GM12878 (cell line): Measurements from ENCODE around the gene TKT. TPM values are rescaled to one million over a fixed set of nuclear protein-coding genes. Genes with fewer than 3 reads are reported as not detected.
"Not testable (repeated sequence)": the region's sequence is repeated elsewhere in the genome, so short reads cannot be mapped to it uniquely, and the experiment has no call there.

Experiments used
- ATAC-seq: fragments of 200-7000 bp; cut with Tn5 transposase; 3 replicates; pipeline ENCODE4 v1.9.1; 2020; ENCODE audit warnings: mild to moderate bottlenecking, moderate library complexity
- BruUV-seq: library from RNA; stranded (reverse); fragments of 400-500 nt; replicated peaks from 2 replicates; lab custom pipeline; 2021; lab: Mats Ljungman, UMichigan
- CTCF ChIA-PET: fragments of 300-600 bp; sonication (Branson Sonifier 250); formaldehyde crosslinking; extraction: SDS; loops from one replicate; lab custom pipeline; 2021; ENCODE audit warnings: inconsistent platforms; lab: Yijun Ruan, JAX
- POLR2A ChIA-PET: fragments of 350-600 bp; formaldehyde crosslinking; extraction: SDS; loops from one replicate; lab custom pipeline; 2021; ENCODE audit warnings: inconsistent platforms; lab: Charles Lee
- RAD21 ChIA-PET: fragments of 300-600 bp; sonication (Branson Sonifier 250); formaldehyde crosslinking; loops from one replicate; lab custom pipeline; 2023; ENCODE audit warnings: antibody characterized with exemption; ENCODE audit not compliant: unreplicated experiment; lab: Charles Lee
- SMC1A ChIA-PET: fragments of 300-600 bp; sonication (Branson Sonifier 250); formaldehyde crosslinking; loops from one replicate; lab custom pipeline; 2023; ENCODE audit not compliant: unreplicated experiment, uncharacterized antibody; lab: Charles Lee
- DNase-seq: peaks from one replicate; pipeline ENCODE4 v3.0.0-alpha.2; 2011; ENCODE audit warnings: low read depth, low spot score
- FAIRE-seq: peaks from 3 replicates; lab custom pipeline; 2011; peaks lifted over from hg19 to GRCh38; lab: Jason Lieb, UNC
- H2AFZ ChIP-seq: 2 replicates; pipeline ENCODE4 v1.6.0; 2011; ENCODE audit warnings: low read depth, low read length, control low read depth; ENCODE audit not compliant: control insufficient read depth
- H3K27ac ChIP-seq: 2 replicates; pipeline ENCODE4 v1.5.1; 2011; ENCODE audit warnings: control low read depth; ENCODE audit not compliant: control insufficient read depth, insufficient read depth
- H3K27me3 ChIP-seq, 2 experiments: replicated peaks in 1 of 2; 2 replicates each; pipeline versions ENCODE4 v1.6.0 to v1.6.1; 2011; ENCODE audit warnings: low read length in 1 of 2; ENCODE audit not compliant: control insufficient read depth in 2 of 2, insufficient read depth in 2 of 2
- H3K36me3 ChIP-seq, 2 experiments: 2 replicates each; pipeline ENCODE4 v1.5.1; 2011; ENCODE audit warnings: low read length in 1 of 2; ENCODE audit not compliant: control insufficient read depth in 2 of 2, insufficient read depth in 2 of 2
- H3K4me1 ChIP-seq: 2 replicates; pipeline ENCODE4 v1.6.1; 2011; ENCODE audit warnings: mild to moderate bottlenecking, low read length, moderate library complexity, mixed read lengths; ENCODE audit not compliant: control insufficient read depth, insufficient read depth
- H3K4me2 ChIP-seq: 2 replicates; pipeline ENCODE4 v1.6.0; 2011; ENCODE audit warnings: control low read depth; ENCODE audit not compliant: control insufficient read depth, insufficient read depth
- H3K4me3 ChIP-seq: fragments of 200-600 bp; sonication (generic); 2 replicates; pipeline ENCODE4 v1.5.1; 2016
- H3K79me2 ChIP-seq: 2 replicates; pipeline ENCODE4 v1.6.0; 2011; ENCODE audit warnings: low read length; ENCODE audit not compliant: control insufficient read depth, insufficient read depth
- H3K9ac ChIP-seq: 2 replicates; pipeline ENCODE4 v1.8.0; 2011; ENCODE audit warnings: low read length, control low read depth, mixed read lengths; ENCODE audit not compliant: control insufficient read depth, insufficient read depth
- H3K9me3 ChIP-seq: replicated peaks from 3 replicates; pipeline ENCODE4 v1.5.1; 2011; ENCODE audit warnings: mild to moderate bottlenecking, low read length; ENCODE audit not compliant: control insufficient read depth, insufficient read depth
- H4K20me1 ChIP-seq: 2 replicates; pipeline ENCODE4 v1.6.0; 2011; ENCODE audit not compliant: control insufficient read depth, insufficient read depth
- CTCF ChIP-seq, 3 experiments: IDR thresholded peaks in 2 of 3; conservative IDR thresholded peaks in 1 of 3; 2 replicates each; pipeline ENCODE4 v1.5.1; 2011; ENCODE audit warnings: low read depth in 3 of 3, low read length in 3 of 3, mild to moderate bottlenecking in 3 of 3, control low read depth in 2 of 3, moderate library complexity in 2 of 3, inconsistent platforms in 1 of 3, mixed read lengths in 1 of 3; ENCODE audit not compliant: control insufficient read depth in 2 of 3, insufficient read depth in 1 of 3; ENCODE audit errors: extremely low read depth in 1 of 3
- E2F4 ChIP-seq: IDR thresholded peaks from 2 replicates; pipeline ENCODE4 v1.6.1; 2012; ENCODE audit warnings: low read depth, low read length, improper control_type of control experiment
- HDGF ChIP-seq: fragments of 450-650 bp; IDR thresholded peaks from 2 replicates; pipeline ENCODE4 v1.6.1; 2016; ENCODE audit warnings: antibody characterized with exemption
- RAD21 ChIP-seq: IDR thresholded peaks from 2 replicates; pipeline ENCODE4 v1.6.1; 2011; ENCODE audit warnings: mild to moderate bottlenecking, low read depth, low read length, moderate library complexity; ENCODE audit not compliant: insufficient read depth
- RAD51 ChIP-seq: fragments of 450-650 bp; IDR thresholded peaks from 2 replicates; pipeline ENCODE4 v1.6.1; 2016; ENCODE audit warnings: moderate library complexity, mild to moderate bottlenecking, inconsistent platforms
- SMC3 ChIP-seq: IDR thresholded peaks from 2 replicates; pipeline ENCODE4 v1.6.1; 2011; ENCODE audit warnings: low read length, improper control_type of control experiment, borderline replicate concordance
- WGBS: methylation state at CpG from one replicate; pipeline ENCODE4 v1.1.6; 2016; ENCODE audit warnings: low lambda C conversion rate; ENCODE audit not compliant: insufficient replicate concordance, insufficient coverage; ENCODE audit errors: missing lambda C conversion rate; 5-methylcytosine and 5-hydroxymethylcytosine counted together
- in situ Hi-C: fragments of 300-500 bp; cut with MboI; formaldehyde crosslinking; loops from 9 replicates; pipeline ENCODE4 v1.14.3; 2018; ENCODE audit warnings: mixed read lengths
- intact Hi-C: fragments of 100-400 bp; cut with micrococcal nuclease; formaldehyde crosslinking; loops from one replicate; pipeline ENCODE4 v1.14.2; 2022; ENCODE audit not compliant: unreplicated experiment
- polyA plus RNA-seq, 11 experiments: library from polyadenylated mRNA; depleted of rRNA in 4 of 11; unstranded in 6 of 11; stranded (reverse) in 5 of 11; fragments of >200 nt; fragmentation: Nextera tagmentation in 4 of 11; fragmentation: Illumina TruSeq in 1 of 11; extraction: Ambion mirVana in 4 of 11; extraction: Trizol in 1 of 11; gene quantifications; 1 replicate in 1 of 11; 2 replicates in 10 of 11; pipeline versions ENCODE4 v1.2.1 to v1.2.3, GENCODE V29; 2011 to 2016; ENCODE audit warnings: inconsistent platforms in 2 of 11, missing spikeins in 2 of 11, low read depth in 1 of 11
- total RNA-seq, 4 experiments: library from RNA; depleted of rRNA in 3 of 4; stranded (reverse); fragments of >200 nt in 3 of 4; fragmentation: Illumina TruSeq in 1 of 4; extraction: Trizol in 1 of 4; gene quantifications; 2 replicates each; pipeline versions ENCODE4 v1.2.1 to v1.2.3, GENCODE V29; 2013 to 2021

TKT gene
- total and polyA plus RNA-seq, 10 of the 15 experiments (the other 5 are each of a cell fraction or from before 2014, with no cell fraction given) = 56.4 to 385 (median 143) TPM

DNA sequence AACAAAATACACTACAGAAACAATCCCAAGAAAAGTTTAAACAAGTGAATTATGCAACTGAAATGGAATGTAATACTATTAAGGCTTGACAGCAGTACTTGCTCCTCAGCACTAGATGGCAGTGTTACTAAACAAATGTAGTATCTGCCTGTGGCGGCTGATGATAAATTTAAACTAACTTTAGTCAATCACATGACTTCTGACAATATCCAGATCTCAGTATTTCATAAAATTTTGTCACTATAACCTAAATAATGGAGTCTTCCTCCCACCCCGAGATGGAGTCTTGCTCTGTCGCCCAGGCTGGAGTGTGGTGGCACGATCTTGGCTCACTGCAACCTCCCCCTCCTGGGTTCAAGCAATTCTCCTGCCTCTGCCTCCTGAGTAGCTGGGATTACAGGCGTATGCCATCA is 43.8 kb upstream of the TKT start:
- CTCF ChIA-PET = interaction anchor here (0.9 to 1.9 kb wide), 15 partner anchors 8 to 188 kb away, joined by 3 to 14 read pairs (median 4); no protein-coding TSS in a partner anchor
- in situ Hi-C loops, DNase-seq: not testable (repeated sequence)
- TF ChIP-seq HDGF (peak; percentile 42; the same call in 1 of the 2 replicates), RAD51 (peak; percentile 71; the same call in 1 of the 2 replicates), E2F4 (peak; percentile 59), CTCF (IDR thresholded peaks at IDR 0.05 in 2 of 3, conservative IDR thresholded peaks at IDR 0.05 in 1 of 3; ENCODE audit: control insufficient read depth in 2 of 3, extremely low read depth in 1 of 3, insufficient read depth in 1 of 3, low read depth in 3 of 3, low read length in 3 of 3) (peak; percentile 68 to 82 (median 78)), RAD21 (peak; percentile 74), SMC3 (peak; percentile 69; the same call in 1 of the 2 replicates)
- TF ChIP-seq, all 136 proteins: peak for 6; not testable (repeated sequence) for 130
- H3K4me1 ChIP-seq, H2AFZ ChIP-seq, H3K9ac ChIP-seq, H3K9me3 ChIP-seq, H3K4me3 ChIP-seq, H3K4me2 ChIP-seq, BruUV-seq, H3K79me2 ChIP-seq, H3K27ac ChIP-seq, H3K27me3 ChIP-seq, POLR2A ChIA-PET, H4K20me1 ChIP-seq: not testable (repeated sequence)
- WGBS = 60% methylated on average over 5 of the region's 5 CpGs
- peaks cover 4 to 23% of the 10 kb centered on the region in 2 experiments for H3K36me3 ChIP-seq
- intact Hi-C loops = loop anchor here (1.0 to 10.0 kb wide), 3 partner anchors 187 to 410 kb away; no protein-coding TSS in a partner anchor
- peak; percentile 69 for FAIRE-seq
- peak; percentile 81 for ATAC-seq
- ChIA-PET RAD21 (interaction anchor here (1.1 kb wide), 1 partner anchor 411 kb away, joined by 3 read pairs; no protein-coding TSS in a partner anchor), SMC1A (interaction anchor here (1.5 kb wide), 2 partner anchors 12 to 14 kb away, joined by 4 to 6 read pairs; no protein-coding TSS in a partner anchor)
